ENCODE results near the gene LRRC75A.

The LRRC75A gene

GRCh38 chr17:16488186-16488967, 3.6 kb downstream of the LRRC75A start:
- H3K9ac ChIP-seq (ENCODE audit: low read length), result no peak overlapping the region
- H3K4me2 ChIP-seq (ENCODE audit: low read length), result no peak overlapping the region
- no peak overlapping the region for H3K4me3 ChIP-seq (ENCODE audit: low read depth, low read length, poor library complexity, severe bottlenecking)
- H2AFZ ChIP-seq (ENCODE audit: low read length), result no peak overlapping the region
- H4K20me1 ChIP-seq (ENCODE audit: insufficient read depth, low read length), result no peaks in the 10 kb centered on the region
- H3K4me1 ChIP-seq (ENCODE audit: insufficient read depth, low read length, severe bottlenecking), result peaks cover 6% of the 10 kb centered on the region
- no peaks in the 10 kb centered on the region for H3K9me2 ChIP-seq (ENCODE audit: low read depth, low read length)
- no peaks in the 10 kb centered on the region for H3K9me3 ChIP-seq (ENCODE audit: low read length)
- no peaks in the 10 kb centered on the region for H3K79me2 ChIP-seq (ENCODE audit: insufficient read depth, low read length)
- TF ChIP-seq CTCF (IDR thresholded peaks at IDR 0.05; ENCODE audit: low read length) (no peak), EZH2 (IDR thresholded peaks at IDR 0.05; ENCODE audit: borderline replicate concordance, low read length) (no peak)
- H3K36me3 ChIP-seq (ENCODE audit: insufficient read depth, low read length), result no peaks in the 10 kb centered on the region
- no peak overlapping the region for H3K27ac ChIP-seq (ENCODE audit: low read depth, low read length, poor library complexity, severe bottlenecking)
- H3F3A ChIP-seq (ENCODE audit: insufficient read depth, low read length), result no peaks in the 10 kb centered on the region
- peaks cover 8% of the 10 kb centered on the region; the same call in 1 of the 2 replicates for H3K27me3 ChIP-seq (ENCODE audit: insufficient read depth, low read length)

GRCh38 chr17:16486373-16487250, 5.4 kb downstream of the LRRC75A start:
- Histone ChIP-seq H3K4me2 (ENCODE audit: low read length) (no peak overlapping the region), H3K9me2 (ENCODE audit: low read depth, low read length) (no peaks in the 10 kb centered on the region), H4K20me1 (ENCODE audit: insufficient read depth, low read length) (no peaks in the 10 kb centered on the region), H3K9me3 (ENCODE audit: low read length) (no peaks in the 10 kb centered on the region), H3K36me3 (ENCODE audit: insufficient read depth, low read length) (no peaks in the 10 kb centered on the region), H3F3A (ENCODE audit: insufficient read depth, low read length) (no peaks in the 10 kb centered on the region), H3K79me2 (ENCODE audit: insufficient read depth, low read length) (no peaks in the 10 kb centered on the region), H3K4me3 (ENCODE audit: low read depth, low read length, poor library complexity, severe bottlenecking) (no peak overlapping the region), H3K27me3 (ENCODE audit: insufficient read depth, low read length) (peaks cover 12% of the 10 kb centered on the region; the same call in 1 of the 2 replicates), H2AFZ (ENCODE audit: low read length) (no peak overlapping the region), H3K4me1 (ENCODE audit: insufficient read depth, low read length, severe bottlenecking) (peaks cover 6% of the 10 kb centered on the region), H3K9ac (ENCODE audit: low read length) (no peak overlapping the region), H3K27ac (ENCODE audit: low read depth, low read length, poor library complexity, severe bottlenecking) (no peak overlapping the region)
- TF ChIP-seq CTCF (IDR thresholded peaks at IDR 0.05; ENCODE audit: low read length) (no peak), EZH2 (IDR thresholded peaks at IDR 0.05; ENCODE audit: borderline replicate concordance, low read length) (no peak)

GRCh38 chr17:16484445-16485175, 7.4 kb downstream of the LRRC75A start:
- H3F3A ChIP-seq (ENCODE audit: insufficient read depth, low read length), result no peaks in the 10 kb centered on the region
- no peak overlapping the region for H3K4me2 ChIP-seq (ENCODE audit: low read length)
- no peaks in the 10 kb centered on the region for H3K79me2 ChIP-seq (ENCODE audit: insufficient read depth, low read length)
- TF ChIP-seq CTCF (IDR thresholded peaks at IDR 0.05; ENCODE audit: low read length) (no peak), EZH2 (IDR thresholded peaks at IDR 0.05; ENCODE audit: borderline replicate concordance, low read length) (no peak)
- no peak overlapping the region for H3K27ac ChIP-seq (ENCODE audit: low read depth, low read length, poor library complexity, severe bottlenecking)
- no peaks in the 10 kb centered on the region for H3K9me3 ChIP-seq (ENCODE audit: low read length)
- no peak overlapping the region for H2AFZ ChIP-seq (ENCODE audit: low read length)
- H3K9ac ChIP-seq (ENCODE audit: low read length), result no peak overlapping the region
- H3K4me1 ChIP-seq (ENCODE audit: insufficient read depth, low read length, severe bottlenecking), result no peaks in the 10 kb centered on the region
- no peaks in the 10 kb centered on the region for H3K36me3 ChIP-seq (ENCODE audit: insufficient read depth, low read length)
- no peaks in the 10 kb centered on the region for H4K20me1 ChIP-seq (ENCODE audit: insufficient read depth, low read length)
- H3K27me3 ChIP-seq (ENCODE audit: insufficient read depth, low read length), result peaks cover 12% of the 10 kb centered on the region; the same call in 1 of the 2 replicates
- H3K4me3 ChIP-seq (ENCODE audit: low read depth, low read length, poor library complexity, severe bottlenecking), result no peak overlapping the region
- no peaks in the 10 kb centered on the region for H3K9me2 ChIP-seq (ENCODE audit: low read depth, low read length)
